Mesendoderm (in vitro differentiated cells): ENCODE results near the gene DPY19L3.

Experiments used
- DNase-seq: peaks from one replicate; pipeline ENCODE4 v3.0.0; 2013
- H2AK5ac ChIP-seq: 2 replicates; pipeline ENCODE4 v1.6.1; 2013; ENCODE audit warnings: low read length, inconsistent platforms
- H2BK120ac ChIP-seq: 2 replicates; pipeline ENCODE4 v1.6.1; 2013; ENCODE audit warnings: low read depth, mild to moderate bottlenecking, low read length, moderate library complexity, mixed read lengths
- H2BK15ac ChIP-seq: replicated peaks from 2 replicates; pipeline ENCODE4 v1.6.1; 2013; ENCODE audit warnings: low read depth, mild to moderate bottlenecking, moderate library complexity
- H2BK5ac ChIP-seq: 2 replicates; pipeline ENCODE4 v1.6.1; 2013; ENCODE audit warnings: low read length, inconsistent platforms
- H3K18ac ChIP-seq: 2 replicates; pipeline ENCODE4 v1.6.1; 2013; ENCODE audit warnings: mild to moderate bottlenecking, low read length, mixed read lengths
- H3K23ac ChIP-seq: one replicate; pipeline ENCODE4 v1.6.1; 2013; ENCODE audit warnings: low read length
- H3K27ac ChIP-seq: 2 replicates; pipeline ENCODE4 v1.5.1; 2013; ENCODE audit warnings: low read depth, mild to moderate bottlenecking, inconsistent platforms, low read length, moderate library complexity
- H3K27me3 ChIP-seq: 2 replicates; pipeline ENCODE4 v1.6.1; 2013; ENCODE audit warnings: low read length, control low read depth, mild to moderate bottlenecking, inconsistent platforms; ENCODE audit not compliant: insufficient read depth, poor library complexity
- H3K36me3 ChIP-seq: 2 replicates; pipeline ENCODE4 v1.6.1; 2013; ENCODE audit warnings: low read length, inconsistent platforms; ENCODE audit not compliant: control insufficient read depth, insufficient read depth
- H3K4ac ChIP-seq: one replicate; pipeline ENCODE4 v1.6.1; 2013; ENCODE audit warnings: low read depth, mild to moderate bottlenecking, low read length, moderate library complexity
- H3K4me1 ChIP-seq: 2 replicates; pipeline ENCODE4 v1.6.1; 2013; ENCODE audit warnings: low read depth, low read length, inconsistent platforms; ENCODE audit not compliant: control insufficient read depth
- H3K4me2 ChIP-seq: 2 replicates; pipeline ENCODE4 v1.6.1; 2013; ENCODE audit warnings: low read length
- H3K4me3 ChIP-seq: 2 replicates; pipeline ENCODE4 v1.5.1; 2013; ENCODE audit warnings: mild to moderate bottlenecking, low read length
- H3K56ac ChIP-seq: one replicate; pipeline ENCODE4 v1.6.1; 2013; ENCODE audit warnings: low read length
- H3K79me1 ChIP-seq: 2 replicates; pipeline ENCODE4 v1.6.1; 2013; ENCODE audit warnings: low read length, inconsistent platforms
- H3K79me2 ChIP-seq: 2 replicates; pipeline ENCODE4 v1.6.1; 2013; ENCODE audit warnings: mild to moderate bottlenecking, low read length; ENCODE audit not compliant: control insufficient read depth, insufficient read depth
- H3K9ac ChIP-seq: 2 replicates; pipeline ENCODE4 v1.6.1; 2013; ENCODE audit warnings: low read length, inconsistent platforms
- H4K5ac ChIP-seq: one replicate; pipeline ENCODE4 v1.6.1; 2013; ENCODE audit warnings: low read length
- H4K8ac ChIP-seq: one replicate; pipeline ENCODE4 v1.6.1; 2013; ENCODE audit warnings: low read depth, mild to moderate bottlenecking, control low read depth, low read length, moderate library complexity
- WGBS: extraction: QIAGEN DNeasy Blood & Tissue Kit; methylation state at CpG from one replicate; pipeline ENCODE4 v1.1.7; 2013; ENCODE audit warnings: low lambda C conversion rate, missing lambda C conversion rate; ENCODE audit not compliant: insufficient coverage; ENCODE audit errors: extremely low coverage; 5-methylcytosine and 5-hydroxymethylcytosine counted together

Gene DPY19L3

GRCh38 chr19:32397671-32398101 lies 7.9 kb upstream of the DPY19L3 start:
- Histone ChIP-seq H3K18ac (no peak overlapping the region), H3K4me2 (no peak overlapping the region), H3K79me2 (no peaks in the 10 kb centered on the region), H2AK5ac (no peak overlapping the region), H2BK120ac (no peak overlapping the region), H2BK15ac (no peak overlapping the region), H4K5ac (no peak overlapping the region), H3K36me3 (no peaks in the 10 kb centered on the region), H3K4me3 (no peak overlapping the region), H3K4me1 (no peaks in the 10 kb centered on the region), H4K8ac (no peak overlapping the region), H3K56ac (no peak overlapping the region), H3K27me3 (no peaks in the 10 kb centered on the region), H3K4ac (no peak overlapping the region), H3K27ac (no peak overlapping the region), H3K9ac (no peak overlapping the region), H3K23ac (no peak overlapping the region), H2BK5ac (no peak overlapping the region), H3K79me1 (no peaks in the 10 kb centered on the region)
- peak; percentile 2 for DNase-seq
- WGBS, result no CpG with 5 or more reads among the region's 5 CpGs

GRCh38 chr19:32401992-32402391 lies 3.6 kb upstream of the DPY19L3 start:
- Histone ChIP-seq H3K9ac (no peak overlapping the region), H3K23ac (no peak overlapping the region), H3K4me1 (peaks cover 4% of the 10 kb centered on the region), H3K27ac (no peak overlapping the region), H3K79me2 (peaks cover 7% of the 10 kb centered on the region), H3K4me3 (no peak overlapping the region), H2AK5ac (no peak overlapping the region), H3K27me3 (no peaks in the 10 kb centered on the region), H3K18ac (no peak overlapping the region), H3K4ac (no peak overlapping the region), H2BK120ac (no peak overlapping the region), H3K36me3 (no peaks in the 10 kb centered on the region), H2BK5ac (no peak overlapping the region), H3K56ac (no peak overlapping the region), H4K5ac (no peak overlapping the region), H3K79me1 (no peaks in the 10 kb centered on the region), H4K8ac (no peak overlapping the region), H3K4me2 (no peak overlapping the region), H2BK15ac (no peak overlapping the region)
- no peak for DNase-seq
- WGBS, result no CpG with 5 or more reads among the region's 1 CpG

GRCh38 chr19:32403291-32403995 lies 2.1 kb upstream of the DPY19L3 start:
- H4K5ac ChIP-seq, result no peak overlapping the region
- H3K56ac ChIP-seq, result no peak overlapping the region
- H2AK5ac ChIP-seq, result no peak overlapping the region
- peaks cover 5% of the 10 kb centered on the region for H3K79me1 ChIP-seq
- H3K9ac ChIP-seq, result no peak overlapping the region
- no peaks in the 10 kb centered on the region for H3K36me3 ChIP-seq
- peak; percentile 74 for DNase-seq
- H2BK15ac ChIP-seq, result no peak overlapping the region
- H4K8ac ChIP-seq, result no peak overlapping the region
- H3K27ac ChIP-seq, result peak overlapping the region; percentile 12
- WGBS, result no CpG with 5 or more reads among the region's 5 CpGs
- H2BK120ac ChIP-seq, result no peak overlapping the region
- H3K23ac ChIP-seq, result no peak overlapping the region
- no peak overlapping the region for H3K18ac ChIP-seq
- no peaks in the 10 kb centered on the region for H3K27me3 ChIP-seq
- no peak overlapping the region for H3K4me3 ChIP-seq
- no peak overlapping the region for H3K4me2 ChIP-seq
- H3K4me1 ChIP-seq, result peaks cover 4% of the 10 kb centered on the region
- no peak overlapping the region for H3K4ac ChIP-seq
- H2BK5ac ChIP-seq, result no peak overlapping the region
- peaks cover 12% of the 10 kb centered on the region for H3K79me2 ChIP-seq

GRCh38 chr19:32404213-32404932 lies 1.2 kb upstream of the DPY19L3 start:
- Histone ChIP-seq H3K27ac (no peak overlapping the region), H3K23ac (peak overlapping the region; percentile 18), H3K79me1 (peaks cover 5% of the 10 kb centered on the region), H2AK5ac (no peak overlapping the region), H3K4me2 (peak overlapping the region; percentile 44), H3K36me3 (no peaks in the 10 kb centered on the region), H2BK5ac (peak overlapping the region; percentile 70), H3K9ac (peak overlapping the region; percentile 99), H3K79me2 (peaks cover 12% of the 10 kb centered on the region), H4K8ac (no peak overlapping the region), H3K27me3 (no peaks in the 10 kb centered on the region), H3K56ac (peak overlapping the region; percentile 98), H3K4me3 (peak overlapping the region; percentile 85), H3K4me1 (peaks cover 4% of the 10 kb centered on the region), H4K5ac (no peak overlapping the region), H3K18ac (no peak overlapping the region), H2BK120ac (no peak overlapping the region), H2BK15ac (no peak overlapping the region), H3K4ac (peak overlapping the region; percentile 62)
- peak; percentile 77 for DNase-seq
- WGBS, result no CpG with 5 or more reads among the region's 20 CpGs

GRCh38 chr19:32404933-32405430 lies 588 bp upstream of the DPY19L3 start:
- Histone ChIP-seq H2AK5ac (no peak overlapping the region), H3K4me1 (peaks cover 4% of the 10 kb centered on the region), H3K56ac (peak overlapping the region; percentile 98), H3K36me3 (peaks cover 1% of the 10 kb centered on the region), H3K18ac (peak overlapping the region; percentile 96), H3K9ac (peak overlapping the region; percentile 99), H3K23ac (peak overlapping the region; percentile 48), H2BK120ac (no peak overlapping the region), H3K4me3 (peak overlapping the region; percentile 85), H2BK5ac (peak overlapping the region; percentile 58), H2BK15ac (no peak overlapping the region), H3K4ac (peak overlapping the region; percentile 77), H4K5ac (peak overlapping the region; percentile 82), H3K4me2 (peak overlapping the region; percentile 19), H3K79me2 (peaks cover 12% of the 10 kb centered on the region), H3K27ac (peak overlapping the region; percentile 94), H4K8ac (no peak overlapping the region), H3K79me1 (peaks cover 5% of the 10 kb centered on the region), H3K27me3 (no peaks in the 10 kb centered on the region)
- DNase-seq, result no peak
- no CpG with 5 or more reads among the region's 36 CpGs for WGBS
